SK-N-SH (cell line): ENCODE results near the gene EIF5A2. TPM values are rescaled to one million over a fixed set of nuclear protein-coding genes. Genes with fewer than 3 reads are reported as not detected.

Experiments used
- CTCF ChIA-PET: fragments of 300-600, 350-600 bp; formaldehyde crosslinking; extraction: SDS; loops from one replicate; lab custom pipeline; 2021; lab: Yijun Ruan, JAX
- POLR2A ChIA-PET: fragments of 350-600 bp; sonication (Branson Sonifier 250); formaldehyde crosslinking; extraction: SDS; loops from one replicate; lab custom pipeline; 2020; ENCODE audit warnings: antibody characterized with exemption, inconsistent platforms; lab: Yijun Ruan, JAX
- DNase-seq: peaks from one replicate; pipeline ENCODE4 v3.0.0; 2012
- H2AFZ ChIP-seq: fragments of 200-600 bp; sonication (generic); 2 replicates; pipeline ENCODE4 v1.8.1; 2016; ENCODE audit warnings: antibody characterized with exemption, mild to moderate bottlenecking, low read depth
- H3F3A ChIP-seq: fragments of 200-600 bp; sonication (generic); replicated peaks from 2 replicates; pipeline ENCODE3; 2016; ENCODE audit warnings: antibody characterized with exemption, mild to moderate bottlenecking; ENCODE audit not compliant: insufficient read depth
- H3K27ac ChIP-seq, 2 experiments: fragments of 200-500 bp in 1 of 2; fragments of 200-600 bp in 1 of 2; sonication (Bioruptor generic) in 1 of 2; sonication (generic), shearing (Covaris generic) in 1 of 2; 2 replicates each; pipeline versions ENCODE4 v1.5.1 to v1.6.1; 2014 to 2016; ENCODE audit warnings: low read depth in 2 of 2, inconsistent platforms in 1 of 2, low read length in 1 of 2, mild to moderate bottlenecking in 1 of 2, mixed read lengths in 1 of 2
- H3K27me3 ChIP-seq: fragments of 200-600 bp; sonication (generic), shearing (Covaris generic); 2 replicates; pipeline ENCODE4 v1.6.1; 2016; ENCODE audit warnings: mixed run types; ENCODE audit not compliant: insufficient read depth
- H3K36me3 ChIP-seq, 2 experiments: fragments of 200-500 bp in 1 of 2; fragments of 200-600 bp in 1 of 2; sonication (Bioruptor generic) in 1 of 2; sonication (generic) in 1 of 2; replicated peaks in 1 of 2; 2 replicates each; pipeline versions ENCODE3 to v1.5.1; 2014 to 2016; ENCODE audit warnings: low read length in 1 of 2, mild to moderate bottlenecking in 1 of 2; ENCODE audit not compliant: insufficient read depth in 2 of 2, control insufficient read depth in 1 of 2
- H3K4me1 ChIP-seq, 2 experiments: fragments of 200-500 bp in 1 of 2; fragments of 200-600 bp in 1 of 2; sonication (Bioruptor generic) in 1 of 2; sonication (generic), shearing (Covaris generic) in 1 of 2; 2 replicates each; pipeline versions ENCODE4 v1.5.1 to v1.6.1; 2014 to 2016; ENCODE audit warnings: low read depth in 1 of 2, low read length in 1 of 2, mixed run types in 1 of 2; ENCODE audit not compliant: insufficient read depth in 2 of 2, control insufficient read depth in 1 of 2
- H3K4me2 ChIP-seq: fragments of 200-600 bp; sonication (generic), shearing (Covaris generic); 2 replicates; pipeline ENCODE4 v1.6.1; 2017; ENCODE audit warnings: mixed run types
- H3K4me3 ChIP-seq, 2 experiments: fragments of 200-500 bp in 1 of 2; fragments of 200-600 bp in 1 of 2; sonication (Bioruptor generic) in 1 of 2; sonication (generic), shearing (Covaris generic) in 1 of 2; 2 replicates each; pipeline versions ENCODE4 v1.5.1 to v1.8.1; 2014 to 2016; ENCODE audit warnings: low read depth in 2 of 2, inconsistent platforms in 1 of 2, low read length in 1 of 2, mild to moderate bottlenecking in 1 of 2, mixed read lengths in 1 of 2, moderate library complexity in 1 of 2
- H3K79me2 ChIP-seq: fragments of 200-600 bp; sonication (generic); 2 replicates; pipeline ENCODE4 v1.8.1; 2017; ENCODE audit warnings: mild to moderate bottlenecking; ENCODE audit not compliant: insufficient read depth
- H3K9ac ChIP-seq: fragments of 200-600 bp; sonication (generic); 2 replicates; pipeline ENCODE4 v1.6.1; 2017; ENCODE audit warnings: mixed run types
- H3K9me2 ChIP-seq: fragments of 200-600 bp; sonication (generic); 2 replicates; pipeline ENCODE4 v1.6.1; 2017; ENCODE audit warnings: mixed run types
- H3K9me3 ChIP-seq: fragments of 200-600 bp; sonication (generic); 2 replicates; pipeline ENCODE4 v1.6.1; 2017; ENCODE audit warnings: mixed run types, mild to moderate bottlenecking, moderate library complexity
- H4K20me1 ChIP-seq: fragments of 200-600 bp; sonication (generic); 2 replicates; pipeline ENCODE4 v1.6.1; 2017; ENCODE audit warnings: mild to moderate bottlenecking, mixed run types; ENCODE audit not compliant: insufficient read depth
- EP300 ChIP-seq, 2 experiments: IDR thresholded peaks; 2 replicates each; pipeline versions ENCODE4 v1.4.0 to v1.6.1; 2012; ENCODE audit warnings: borderline replicate concordance in 1 of 2, low read depth in 1 of 2, low read length in 1 of 2
- GATA2 ChIP-seq: sonication (generic); formaldehyde crosslinking; IDR thresholded peaks from 2 replicates; pipeline ENCODE4 v1.5.0; 2020; ENCODE audit warnings: mild to moderate bottlenecking, missing genetic modification reagents
- NFIC ChIP-seq: IDR thresholded peaks from 2 replicates; pipeline ENCODE4 v1.4.0; 2012; ENCODE audit warnings: borderline replicate concordance
- RFX5 ChIP-seq: IDR thresholded peaks from 2 replicates; pipeline ENCODE4 v1.6.1; 2012; ENCODE audit warnings: mild to moderate bottlenecking, improper control_type of control experiment, low read length
- SIN3A ChIP-seq: IDR thresholded peaks from 2 replicates; pipeline ENCODE4 v1.6.1; 2012; ENCODE audit warnings: low read depth, mild to moderate bottlenecking, low read length, moderate library complexity, borderline replicate concordance
- WGBS: methylation state at CpG from one replicate; pipeline ENCODE4 v1.1.6; 2017; ENCODE audit warnings: low lambda C conversion rate; 5-methylcytosine and 5-hydroxymethylcytosine counted together
- polyA plus RNA-seq, 3 experiments: library from polyadenylated mRNA; depleted of rRNA; stranded (reverse); fragments of >200 nt; gene quantifications; 2 replicates each; pipeline ENCODE4 v1.2.3, GENCODE V29; 2012
- TF ChIP-seq, protein P1 (sequence below): fragments of 150-350 bp; IDR thresholded peaks from 2 replicates; pipeline ENCODE4 v1.6.1; 2016; ENCODE audit warnings: mild to moderate bottlenecking, low read depth, low read length
- TF ChIP-seq, protein P2 (sequence below): IDR thresholded peaks from 2 replicates; pipeline ENCODE4 v1.4.0; 2012; ENCODE audit warnings: low read depth
- TF ChIP-seq, protein P3 (sequence below): fragments of 150-350 bp; IDR thresholded peaks from 2 replicates; pipeline ENCODE4 v1.6.1; 2017; ENCODE audit warnings: antibody characterized with exemption, low read length, low read depth, borderline replicate concordance

EIF5A2 gene
- polyA plus RNA-seq, 1 of the 3 experiments (the other 2 are of a cell fraction), result 2.7 TPM

DNA sequence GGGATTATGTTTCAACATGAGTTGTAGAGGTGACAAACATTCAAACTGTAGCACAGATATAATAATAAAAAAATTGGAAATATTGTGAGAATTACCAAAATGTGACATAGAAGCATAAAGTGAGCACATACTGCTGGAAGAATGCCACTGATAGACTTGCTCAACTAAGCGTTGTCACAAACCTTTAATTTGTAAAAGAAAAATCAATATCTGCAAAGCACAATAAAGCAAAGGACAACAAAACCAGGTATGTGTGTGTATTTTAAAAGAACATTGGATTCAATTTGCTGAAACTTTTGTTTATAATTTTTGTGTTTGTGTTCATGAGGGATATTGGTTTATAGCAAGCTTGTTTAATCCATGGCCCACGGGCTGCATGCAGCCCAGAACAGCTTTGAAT lies 40.8 kb upstream of the EIF5A2 start (continued):
- no peak for TF ChIP-seq EP300 (IDR thresholded peaks at IDR 0.05; ENCODE audit: borderline replicate concordance in 1 of 2, low read depth in 1 of 2, low read length in 1 of 2)

DNA sequence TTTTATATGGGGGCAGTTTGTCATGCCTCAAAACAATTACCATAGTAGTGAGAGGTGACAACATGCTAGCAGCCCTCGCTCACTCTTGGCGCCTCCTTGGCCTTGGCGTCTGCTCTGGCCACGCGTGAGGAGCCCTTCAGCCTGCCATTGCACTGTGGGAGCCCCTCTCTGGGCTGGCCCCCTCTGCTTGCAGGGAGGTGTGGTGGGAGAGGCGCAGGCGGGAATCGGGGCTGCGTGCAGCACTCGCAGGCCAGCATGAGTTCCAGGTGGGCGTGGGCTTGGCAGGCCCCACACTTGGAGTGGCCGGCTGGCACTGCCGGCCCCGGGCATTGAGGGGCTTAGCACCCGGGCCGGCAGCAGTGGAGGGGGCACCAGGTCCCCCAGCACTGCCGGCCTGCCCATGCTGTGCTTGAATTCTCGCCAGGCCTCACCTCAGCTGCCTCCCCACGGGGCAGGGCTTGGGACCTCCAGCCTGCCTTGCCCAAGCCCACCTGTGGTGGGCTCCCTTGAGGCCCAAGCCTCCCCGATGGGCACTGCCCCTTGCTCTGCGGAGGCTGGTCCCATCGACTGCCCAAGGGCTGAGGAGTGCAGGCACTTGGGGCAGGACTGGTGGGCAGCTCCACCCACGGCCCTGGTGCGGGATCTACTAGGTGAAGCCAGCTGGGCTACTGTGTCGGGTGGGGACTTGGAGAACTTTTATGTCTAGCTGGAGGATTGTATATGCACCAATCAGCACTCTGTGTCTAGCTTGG lies 38.8 kb upstream of the EIF5A2 start:
- Histone ChIP-seq H3K27ac (no peak overlapping the region), H3K9me2 (no peaks in the 10 kb centered on the region), H3K79me2 (no peaks in the 10 kb centered on the region), H3F3A (no peaks in the 10 kb centered on the region), H3K36me3 (no peaks in the 10 kb centered on the region), H3K4me1 (no peaks in the 10 kb centered on the region), H2AFZ (no peak overlapping the region), H3K4me3 (no peak overlapping the region), H3K9ac (no peak overlapping the region), H3K4me2 (no peak overlapping the region), H3K27me3 (no peaks in the 10 kb centered on the region), H3K9me3 (no peaks in the 10 kb centered on the region), H4K20me1 (no peaks in the 10 kb centered on the region)
- DNase-seq, result no peak
- 75% methylated on average over 16 of the region's 25 CpGs for WGBS
- ChIA-PET POLR2A (no interaction called here), CTCF (interaction anchor here (0.6 kb wide), 1 partner anchor 844 kb away, joined by 3 read pairs; no protein-coding TSS in a partner anchor)
- no peak for TF ChIP-seq SIN3A
- TF ChIP-seq, protein P1, sequence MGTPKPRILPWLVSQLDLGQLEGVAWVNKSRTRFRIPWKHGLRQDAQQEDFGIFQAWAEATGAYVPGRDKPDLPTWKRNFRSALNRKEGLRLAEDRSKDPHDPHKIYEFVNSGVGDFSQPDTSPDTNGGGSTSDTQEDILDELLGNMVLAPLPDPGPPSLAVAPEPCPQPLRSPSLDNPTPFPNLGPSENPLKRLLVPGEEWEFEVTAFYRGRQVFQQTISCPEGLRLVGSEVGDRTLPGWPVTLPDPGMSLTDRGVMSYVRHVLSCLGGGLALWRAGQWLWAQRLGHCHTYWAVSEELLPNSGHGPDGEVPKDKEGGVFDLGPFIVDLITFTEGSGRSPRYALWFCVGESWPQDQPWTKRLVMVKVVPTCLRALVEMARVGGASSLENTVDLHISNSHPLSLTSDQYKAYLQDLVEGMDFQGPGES, result no peak

DNA sequence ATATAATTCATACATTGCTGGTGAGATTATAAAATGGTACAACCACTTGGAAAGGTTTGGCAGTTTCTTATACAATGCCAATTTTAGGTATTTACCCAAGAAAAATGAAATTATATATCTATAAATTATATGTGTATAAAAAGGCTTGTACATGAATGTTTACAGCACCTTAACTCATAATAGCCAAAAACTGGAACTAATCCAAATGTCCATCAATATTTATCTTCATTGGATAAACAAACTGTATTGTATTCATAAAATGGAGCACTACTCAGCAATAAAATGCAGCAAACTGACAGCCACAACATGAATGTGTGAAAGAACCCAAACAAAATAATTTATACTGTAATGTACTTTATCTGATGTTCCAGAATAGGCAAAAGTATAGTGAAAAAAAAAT lies 33.6 kb upstream of the EIF5A2 start:
- TF ChIP-seq GATA2 (CRISPR knock-in tag), result no peak
- no peak for TF ChIP-seq NFIC
- TF ChIP-seq, protein P2, sequence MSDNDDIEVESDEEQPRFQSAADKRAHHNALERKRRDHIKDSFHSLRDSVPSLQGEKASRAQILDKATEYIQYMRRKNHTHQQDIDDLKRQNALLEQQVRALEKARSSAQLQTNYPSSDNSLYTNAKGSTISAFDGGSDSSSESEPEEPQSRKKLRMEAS, result no peak
- TF ChIP-seq, protein P3, sequence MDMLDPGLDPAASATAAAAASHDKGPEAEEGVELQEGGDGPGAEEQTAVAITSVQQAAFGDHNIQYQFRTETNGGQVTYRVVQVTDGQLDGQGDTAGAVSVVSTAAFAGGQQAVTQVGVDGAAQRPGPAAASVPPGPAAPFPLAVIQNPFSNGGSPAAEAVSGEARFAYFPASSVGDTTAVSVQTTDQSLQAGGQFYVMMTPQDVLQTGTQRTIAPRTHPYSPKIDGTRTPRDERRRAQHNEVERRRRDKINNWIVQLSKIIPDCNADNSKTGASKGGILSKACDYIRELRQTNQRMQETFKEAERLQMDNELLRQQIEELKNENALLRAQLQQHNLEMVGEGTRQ, result no peak
- no peak for TF ChIP-seq EP300 (IDR thresholded peaks at IDR 0.05; ENCODE audit: borderline replicate concordance in 1 of 2, low read depth in 1 of 2, low read length in 1 of 2)
- no peak for TF ChIP-seq RFX5
- no peaks in the 10 kb centered on the region for H3K36me3 ChIP-seq
- H3F3A ChIP-seq, result peaks cover 3% of the 10 kb centered on the region
- CTCF ChIA-PET, result no interaction called here
- no peak overlapping the region for H3K4me3 ChIP-seq
- no peak overlapping the region for H3K4me2 ChIP-seq
- no peak overlapping the region for H3K9ac ChIP-seq
- no peaks in the 10 kb centered on the region for H3K27me3 ChIP-seq
- no peak overlapping the region for H2AFZ ChIP-seq
- H3K9me3 ChIP-seq, result peaks cover 4% of the 10 kb centered on the region; the same call in 1 of the 2 replicates
- H3K9me2 ChIP-seq, result no peaks in the 10 kb centered on the region
- H3K79me2 ChIP-seq, result no peaks in the 10 kb centered on the region
- DNase-seq, result no peak
- no peaks in the 10 kb centered on the region for H4K20me1 ChIP-seq
- H3K27ac ChIP-seq, result no peak overlapping the region
- H3K4me1 ChIP-seq, result no peaks in the 10 kb centered on the region
- POLR2A ChIA-PET, result no interaction called here
